SU-DHL-6 (cell line): ENCODE data around the gene PGBD5.

ENCODE experiments used
- H2AFZ ChIP-seq: fragments of 200-600 bp; sonication (generic); 2 replicates; pipeline ENCODE4 v1.6.1; 2014; ENCODE audit warnings: low read depth, mild to moderate bottlenecking, moderate library complexity, mixed read lengths, antibody characterized with exemption, low read length; ENCODE audit not compliant: severe bottlenecking
- H3F3A ChIP-seq: fragments of 200-600 bp; shearing (Covaris generic); 2 replicates; pipeline ENCODE4 v1.6.0; 2016; ENCODE audit warnings: antibody characterized with exemption, mild to moderate bottlenecking; ENCODE audit not compliant: insufficient read depth
- H3K27ac ChIP-seq: fragments of 200-600 bp; sonication (generic); 2 replicates; pipeline ENCODE4 v1.5.1; 2016; ENCODE audit warnings: low read depth, mild to moderate bottlenecking, low read length, moderate library complexity, mixed read lengths
- H3K27me3 ChIP-seq: fragments of 200-600 bp; sonication (generic), shearing (Covaris generic); 2 replicates; pipeline ENCODE4 v1.6.0; 2014; ENCODE audit warnings: mild to moderate bottlenecking, low read length
- H3K36me3 ChIP-seq: fragments of 200-600 bp; sonication (generic); 2 replicates; pipeline ENCODE4 v1.6.1; 2014; ENCODE audit warnings: mild to moderate bottlenecking, low read length, mixed read lengths
- H3K4me2 ChIP-seq: fragments of 300-600, 200-600 bp; shearing (Covaris generic), sonication (generic); 2 replicates; pipeline ENCODE4 v1.6.0; 2014; ENCODE audit warnings: low read length, low read depth, mild to moderate bottlenecking; ENCODE audit not compliant: poor library complexity, severe bottlenecking
- H3K4me3 ChIP-seq: fragments of 200-600 bp; sonication (generic); 2 replicates; pipeline ENCODE4 v1.5.1; 2014; ENCODE audit warnings: antibody characterized with exemption, low read length, mild to moderate bottlenecking, mixed read lengths; ENCODE audit not compliant: insufficient read depth, poor library complexity, severe bottlenecking
- H3K79me2 ChIP-seq: fragments of 200-600 bp; sonication (generic); 2 replicates; pipeline ENCODE4 v1.6.1; 2014; ENCODE audit warnings: mild to moderate bottlenecking, low read length, moderate library complexity; ENCODE audit not compliant: insufficient read depth
- H3K9ac ChIP-seq: fragments of 200-600 bp; sonication (generic); 2 replicates; pipeline ENCODE4 v1.7.0; 2014; ENCODE audit warnings: mild to moderate bottlenecking, low read length
- H3K9me2 ChIP-seq: fragments of 200-600 bp; sonication (generic); replicated peaks from 2 replicates; pipeline ENCODE4 v1.6.1; 2014; ENCODE audit warnings: low read length; ENCODE audit not compliant: insufficient read depth
- H3K9me3 ChIP-seq: fragments of 200-600 bp; sonication (generic); 2 replicates; pipeline ENCODE4 v1.6.1; 2014; ENCODE audit warnings: low read length, mixed read lengths; ENCODE audit not compliant: insufficient read depth
- H4K20me1 ChIP-seq: fragments of 200-600 bp; sonication (generic); 2 replicates; pipeline ENCODE4 v1.6.1; 2014; ENCODE audit warnings: low read depth, mild to moderate bottlenecking, antibody characterized with exemption, low read length, moderate library complexity, mixed read lengths
- EZH2phosphoT487 ChIP-seq: fragments of 200-600 bp; sonication (generic), shearing (Covaris generic); conservative IDR thresholded peaks from 2 replicates; pipeline ENCODE4 v1.6.1; 2018; ENCODE audit warnings: mild to moderate bottlenecking, antibody characterized with exemption, low read length, moderate library complexity, mixed read lengths
- TF ChIP-seq, protein P1 (sequence below): fragments of 200-600 bp; sonication (generic); IDR thresholded peaks from one replicate; pipeline ENCODE4 v1.5.1; 2017; ENCODE audit warnings: antibody characterized with exemption, mild to moderate bottlenecking, low read length, moderate library complexity; ENCODE audit not compliant: insufficient read depth, poor library complexity, severe bottlenecking

The PGBD5 gene

DNA sequence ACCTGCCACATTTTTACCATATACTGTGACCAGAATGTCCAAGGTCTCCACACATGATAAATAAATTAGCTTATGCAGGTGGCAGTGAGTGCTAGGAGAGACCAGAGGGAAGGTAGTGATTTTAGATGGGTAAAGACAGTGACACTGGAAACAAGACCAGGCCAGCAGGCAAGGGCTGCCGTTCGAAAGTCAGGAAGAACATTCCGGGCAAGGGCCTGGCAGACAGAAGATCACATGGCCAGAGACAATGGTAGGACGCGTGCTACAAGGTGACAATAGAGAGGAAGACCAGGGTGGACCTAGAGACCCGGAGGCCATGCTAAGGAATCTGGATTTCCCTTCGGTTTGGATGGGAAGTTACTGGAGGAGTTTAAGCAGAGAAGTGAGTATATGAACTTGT is 9.7 kb downstream of the PGBD5 start:
- no peaks in the 10 kb centered on the region for H3K9me3 ChIP-seq
- TF ChIP-seq EZH2phosphoT487, result no peak
- TF ChIP-seq, protein P1, sequence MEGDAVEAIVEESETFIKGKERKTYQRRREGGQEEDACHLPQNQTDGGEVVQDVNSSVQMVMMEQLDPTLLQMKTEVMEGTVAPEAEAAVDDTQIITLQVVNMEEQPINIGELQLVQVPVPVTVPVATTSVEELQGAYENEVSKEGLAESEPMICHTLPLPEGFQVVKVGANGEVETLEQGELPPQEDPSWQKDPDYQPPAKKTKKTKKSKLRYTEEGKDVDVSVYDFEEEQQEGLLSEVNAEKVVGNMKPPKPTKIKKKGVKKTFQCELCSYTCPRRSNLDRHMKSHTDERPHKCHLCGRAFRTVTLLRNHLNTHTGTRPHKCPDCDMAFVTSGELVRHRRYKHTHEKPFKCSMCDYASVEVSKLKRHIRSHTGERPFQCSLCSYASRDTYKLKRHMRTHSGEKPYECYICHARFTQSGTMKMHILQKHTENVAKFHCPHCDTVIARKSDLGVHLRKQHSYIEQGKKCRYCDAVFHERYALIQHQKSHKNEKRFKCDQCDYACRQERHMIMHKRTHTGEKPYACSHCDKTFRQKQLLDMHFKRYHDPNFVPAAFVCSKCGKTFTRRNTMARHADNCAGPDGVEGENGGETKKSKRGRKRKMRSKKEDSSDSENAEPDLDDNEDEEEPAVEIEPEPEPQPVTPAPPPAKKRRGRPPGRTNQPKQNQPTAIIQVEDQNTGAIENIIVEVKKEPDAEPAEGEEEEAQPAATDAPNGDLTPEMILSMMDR, result no peak
- no peaks in the 10 kb centered on the region for H3K9me2 ChIP-seq
- no peaks in the 10 kb centered on the region for H3K79me2 ChIP-seq
- no peak overlapping the region for H3K27ac ChIP-seq
- H4K20me1 ChIP-seq, result no peaks in the 10 kb centered on the region
- no peaks in the 10 kb centered on the region for H3K36me3 ChIP-seq
- H3F3A ChIP-seq, result no peaks in the 10 kb centered on the region
- H3K4me3 ChIP-seq, result no peak overlapping the region
- no peaks in the 10 kb centered on the region for H3K27me3 ChIP-seq
- no peak overlapping the region for H2AFZ ChIP-seq
- no peak overlapping the region for H3K9ac ChIP-seq
- no peak overlapping the region for H3K4me2 ChIP-seq

DNA sequence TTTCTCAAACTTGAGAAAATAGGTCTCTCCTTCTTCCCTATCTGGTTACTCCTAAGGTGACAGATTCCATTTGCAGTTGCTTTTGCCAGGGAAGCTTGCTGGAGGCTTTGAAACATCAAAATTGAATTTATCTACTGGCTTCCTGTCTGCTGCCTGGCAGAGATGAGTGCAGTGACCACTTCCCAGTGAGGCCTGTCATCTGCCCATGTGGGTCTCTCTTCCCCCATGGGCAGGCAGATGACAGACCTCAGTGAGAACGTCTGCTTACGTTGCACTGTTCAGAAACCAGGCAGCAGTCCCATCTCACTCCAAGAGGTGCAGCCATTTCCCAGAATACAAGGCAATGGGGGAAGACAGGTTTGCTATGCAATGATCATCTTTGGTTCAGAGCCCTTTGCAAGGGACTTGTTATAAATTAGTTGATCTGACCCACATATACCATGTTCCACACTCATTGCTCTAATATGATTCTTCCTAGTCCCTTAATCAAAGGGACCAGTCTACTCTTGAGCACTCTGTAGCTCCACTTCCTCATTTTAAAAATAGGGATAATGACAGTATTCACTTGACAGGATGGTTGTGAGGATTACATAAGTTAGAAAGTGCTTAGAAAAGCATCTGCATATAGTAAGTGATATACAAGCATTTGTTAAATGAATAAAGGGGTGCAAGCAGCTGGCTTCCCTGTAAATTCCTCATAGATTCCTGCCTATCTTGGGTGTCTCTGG is 10.6 kb downstream of the PGBD5 start:
- TF ChIP-seq EZH2phosphoT487, result no peak
- TF ChIP-seq, protein P1, result no peak
- H3K27ac ChIP-seq, result no peak overlapping the region

DNA sequence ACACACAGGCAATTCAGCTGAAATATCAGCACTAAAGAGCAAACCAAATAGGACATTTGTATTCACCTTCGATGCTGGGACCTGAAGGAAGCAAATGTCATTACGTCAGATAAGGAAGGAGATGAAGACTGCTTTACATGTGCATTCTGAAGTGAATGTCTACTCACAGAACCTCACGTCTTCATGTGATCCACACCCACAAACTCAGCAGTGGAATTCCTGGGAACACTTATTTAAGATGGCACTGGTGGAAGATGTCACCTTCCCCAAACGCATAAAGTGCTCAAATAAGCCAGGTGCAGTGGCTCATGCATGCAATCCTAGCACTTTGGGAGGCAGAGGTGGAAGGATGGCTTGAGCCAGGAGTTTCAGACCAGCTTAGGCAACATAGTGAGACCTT is 11.4 kb downstream of the PGBD5 start:
- no peaks in the 10 kb centered on the region for H3K36me3 ChIP-seq
- no peak for TF ChIP-seq EZH2phosphoT487
- TF ChIP-seq, protein P1, result no peak
- H4K20me1 ChIP-seq, result no peaks in the 10 kb centered on the region
- H3K9me3 ChIP-seq, result no peaks in the 10 kb centered on the region
- no peak overlapping the region for H3K9ac ChIP-seq
- H2AFZ ChIP-seq, result no peak overlapping the region
- no peak overlapping the region for H3K4me2 ChIP-seq
- no peaks in the 10 kb centered on the region for H3K79me2 ChIP-seq
- H3K27me3 ChIP-seq, result no peaks in the 10 kb centered on the region
- no peaks in the 10 kb centered on the region for H3F3A ChIP-seq
- no peak overlapping the region for H3K4me3 ChIP-seq
- H3K27ac ChIP-seq, result no peak overlapping the region
- no peaks in the 10 kb centered on the region for H3K9me2 ChIP-seq

More for the DNA sequence above, 10.6 kb downstream of the PGBD5 start:
- no peak overlapping the region for H3K9ac ChIP-seq
- no peaks in the 10 kb centered on the region for H3K36me3 ChIP-seq
- H3K4me2 ChIP-seq, result no peak overlapping the region
- no peaks in the 10 kb centered on the region for H3F3A ChIP-seq
- no peaks in the 10 kb centered on the region for H3K79me2 ChIP-seq
- H3K9me3 ChIP-seq, result no peaks in the 10 kb centered on the region
- H3K4me3 ChIP-seq, result no peak overlapping the region
- no peak overlapping the region for H2AFZ ChIP-seq
- no peaks in the 10 kb centered on the region for H3K9me2 ChIP-seq
- no peaks in the 10 kb centered on the region for H3K27me3 ChIP-seq
- no peaks in the 10 kb centered on the region for H4K20me1 ChIP-seq
